Activated naive CD4-positive, alpha-beta T cell treated with anti-CD3 and anti-CD28 coated beads, Interleukin-2, amount 50 U/mL, for 16 hours (primary cell): ENCODE results near the gene INPP5B.
A peak's percentile ranks its signal among the peaks of the same experiment; 100 is the strongest.

Experiments
- DNase-seq: peaks from one replicate; pipeline ENCODE4 v3.0.0-alpha.2; 2020

The INPP5B gene

GRCh38 chr1:37828410-37829074 is 118.3 kb downstream of the INPP5B start:
- no peak for DNase-seq

- no peak for DNase-seq
Observed at GRCh38 chr1:37825506-37825905, 121.3 kb downstream of the INPP5B start.

- DNase-seq, result no peak
Observed at GRCh38 chr1:37824001-37824400, 122.9 kb downstream of the INPP5B start.

GRCh38 chr1:37822906-37823815 is 123.7 kb downstream of the INPP5B start:
- DNase-seq, result no peak

- DNase-seq, result no peak
Observed at GRCh38 chr1:37821481-37821880, 125.4 kb downstream of the INPP5B start.

- DNase-seq, result no peak
Observed at GRCh38 chr1:37817481-37817880, 129.4 kb downstream of the INPP5B start.

- DNase-seq, result no peak
Observed at GRCh38 chr1:37814252-37814651, 132.6 kb downstream of the INPP5B start.

- DNase-seq, result no peak
Observed at GRCh38 chr1:37813529-37814145, 133.2 kb downstream of the INPP5B start.

GRCh38 chr1:37811027-37811655 is 135.7 kb downstream of the INPP5B start:
- peak; percentile 67 for DNase-seq
